Skeletal muscle tissue (tissue), 4 donors: ENCODE results near the gene CCSER1. TPM values are rescaled to one million over a fixed set of nuclear protein-coding genes. Genes with fewer than 3 reads are reported as not detected.

ENCODE experiments used
- H3K27ac ChIP-seq: one replicate; pipeline ENCODE4 v1.7.0; 2013; ENCODE audit warnings: mild to moderate bottlenecking, low read depth, low read length, inconsistent platforms
- H3K27me3 ChIP-seq, 3 donors: one replicate each; pipeline ENCODE4 v1.7.0; 2013; ENCODE audit warnings: low read length in 3 of 3; ENCODE audit not compliant: control insufficient read depth in 3 of 3, insufficient read depth in 3 of 3
- H3K36me3 ChIP-seq, 3 donors: one replicate each; pipeline ENCODE4 v1.7.0; 2013; ENCODE audit warnings: low read length in 3 of 3; ENCODE audit not compliant: control insufficient read depth in 3 of 3, insufficient read depth in 3 of 3
- H3K4me1 ChIP-seq, 3 donors: one replicate each; pipeline ENCODE4 v1.7.0; 2013; ENCODE audit warnings: low read length in 3 of 3, mild to moderate bottlenecking in 3 of 3; ENCODE audit not compliant: control insufficient read depth in 3 of 3, insufficient read depth in 3 of 3
- H3K4me3 ChIP-seq, 3 donors: one replicate each; pipeline ENCODE4 v1.7.0; 2013; ENCODE audit warnings: low read length in 3 of 3
- H3K9ac ChIP-seq, 3 donors: one replicate each; pipeline ENCODE4 v1.7.0; 2013; ENCODE audit warnings: low read length in 3 of 3, mild to moderate bottlenecking in 3 of 3, moderate library complexity in 2 of 3, low read depth in 1 of 3
- H3K9me3 ChIP-seq, 3 donors: one replicate each; pipeline ENCODE4 v1.7.0; 2013; ENCODE audit warnings: low read length in 3 of 3; ENCODE audit not compliant: control insufficient read depth in 3 of 3
- total RNA-seq: library from RNA; depleted of rRNA; stranded (reverse); fragments of >200 nt; gene quantifications from one replicate; pipeline ENCODE4 v1.2.3, GENCODE V29; 2014
- donor health status: Osteomylitis.

CCSER1 gene
- total RNA-seq, result 1.0 TPM

DNA sequence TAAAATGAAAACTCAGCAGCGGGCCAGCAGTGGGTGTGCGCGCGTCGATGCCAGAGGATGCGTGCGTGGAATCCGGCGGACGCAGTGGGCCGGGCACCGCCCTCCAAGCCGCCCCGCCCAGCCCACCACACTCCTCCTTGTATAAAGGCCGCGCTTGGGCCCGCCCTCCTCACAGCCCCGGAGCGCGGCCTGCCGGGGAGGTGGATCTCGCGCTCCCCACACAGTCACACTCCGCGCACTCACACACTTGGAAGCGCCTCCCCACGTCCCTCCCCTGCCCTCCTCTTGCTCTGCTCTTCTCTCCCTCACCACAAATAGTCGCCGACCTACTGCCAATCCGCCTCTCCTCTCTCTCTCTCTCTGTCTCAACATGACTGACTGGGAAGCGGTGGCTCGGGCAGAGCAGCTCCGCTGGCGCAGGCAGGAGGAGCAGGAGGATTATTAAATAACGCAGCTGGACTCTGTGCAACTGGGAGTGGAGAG is at the start of gene CCSER1:
CCSER1 (plus strand) TSS at position 172 of the 483 bp plus-strand sequence.
- no peak within 1 kb of the TSS for H3K27ac ChIP-seq
- H3K27me3 ChIP-seq, result peaks cover 0 to 2% (median 0%) of the 10 kb centered on the region in 3 donors
- H3K9me3 ChIP-seq, result no peaks in the 10 kb centered on the region
- peak within 1 kb of the TSS; percentile 71 to 75 (median 73) for H3K4me3 ChIP-seq
- peaks cover 2 to 9% (median 6%) of the 10 kb centered on the region in 3 donors for H3K4me1 ChIP-seq
- H3K9ac ChIP-seq, result peak within 1 kb of the TSS; percentile 14 to 68 (median 43)
- H3K36me3 ChIP-seq, result no peaks in the 10 kb centered on the region

DNA sequence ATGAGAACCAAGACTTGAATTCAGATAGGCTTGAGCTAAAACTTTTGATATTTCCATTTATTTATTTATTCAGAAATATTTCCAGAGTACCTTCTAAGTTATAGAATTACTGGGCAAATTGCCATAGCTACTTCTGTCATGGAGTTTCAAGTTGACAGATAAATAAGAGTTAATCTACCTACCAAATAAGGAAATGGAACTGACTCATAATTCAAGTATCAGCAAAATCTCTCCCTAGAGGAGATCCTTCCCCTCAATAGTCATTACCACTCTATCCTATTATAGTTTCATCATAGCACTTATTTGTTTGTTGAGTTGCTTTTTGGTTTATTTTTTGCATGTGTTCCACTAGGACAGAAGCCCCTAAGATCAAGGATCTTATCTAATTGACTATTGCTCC is 48.8 kb upstream of the CCSER1 start:
- no peaks in the 10 kb centered on the region for H3K36me3 ChIP-seq
- no peak overlapping the region for H3K9ac ChIP-seq
- no peak overlapping the region for H3K27ac ChIP-seq
- H3K9me3 ChIP-seq, result peaks cover 0 to 3% (median 0%) of the 10 kb centered on the region in 3 donors
- H3K4me3 ChIP-seq, result no peak overlapping the region
- H3K4me1 ChIP-seq, result no peaks in the 10 kb centered on the region
- H3K27me3 ChIP-seq, result peaks cover 0 to 3% (median 0%) of the 10 kb centered on the region in 3 donors

DNA sequence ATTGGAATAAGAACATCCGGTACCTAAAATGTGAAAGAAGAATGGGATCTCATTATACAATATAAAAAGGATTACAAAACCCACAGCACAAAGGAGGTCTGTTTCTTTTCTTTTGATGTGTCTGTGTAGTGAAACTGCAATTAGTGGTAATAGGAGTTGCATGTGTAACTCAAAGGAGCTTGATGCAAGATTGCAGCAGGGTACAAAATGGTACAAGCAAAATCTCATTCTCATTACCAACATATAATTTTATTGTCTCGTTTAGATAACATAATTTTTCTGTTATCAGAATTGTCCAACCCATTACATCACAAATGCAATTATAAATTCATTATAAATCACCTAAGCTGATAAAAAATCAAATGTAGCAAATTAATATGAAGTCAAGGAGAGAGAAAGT is 47.1 kb upstream of the CCSER1 start:
- no peak overlapping the region for H3K27ac ChIP-seq
- no peak overlapping the region for H3K9ac ChIP-seq
- no peaks in the 10 kb centered on the region for H3K4me1 ChIP-seq
- peaks cover 0 to 3% (median 0%) of the 10 kb centered on the region in 3 donors for H3K9me3 ChIP-seq
- H3K27me3 ChIP-seq, result no peaks in the 10 kb centered on the region
- H3K4me3 ChIP-seq, result no peak overlapping the region
- no peaks in the 10 kb centered on the region for H3K36me3 ChIP-seq

DNA sequence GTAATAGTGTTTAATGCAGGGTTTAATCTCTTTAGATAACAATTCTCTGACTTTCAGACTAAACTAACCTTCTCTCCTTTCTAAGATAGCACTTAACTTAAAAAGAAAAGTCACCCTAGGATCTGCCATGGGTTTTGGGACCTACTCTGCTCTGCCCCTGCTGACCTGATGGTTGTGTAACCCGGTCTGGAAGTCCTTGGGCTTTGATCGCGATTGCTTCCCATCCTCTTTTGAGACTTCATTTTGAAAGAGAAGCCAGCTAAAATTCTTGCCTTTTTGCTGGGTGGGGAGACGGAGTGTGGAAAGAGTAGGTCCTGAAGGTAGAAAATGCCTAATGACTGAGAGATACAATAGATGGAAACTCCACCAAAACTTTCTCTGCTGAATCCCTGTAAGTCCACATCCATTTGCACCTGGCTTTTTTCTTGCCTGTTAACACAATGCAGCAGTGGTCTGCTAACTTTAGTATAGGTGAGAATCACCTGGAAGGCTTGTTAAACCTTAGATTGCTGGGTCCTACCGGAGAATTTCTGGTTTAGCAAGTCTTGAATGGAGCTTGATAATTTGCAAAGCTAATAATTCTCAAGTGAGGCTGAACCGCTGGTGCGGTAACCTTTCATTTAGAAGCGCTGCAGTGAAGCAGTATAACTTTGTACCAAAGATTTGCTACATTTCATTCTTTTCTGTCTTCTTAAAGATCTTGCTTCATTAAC is 45.6 kb upstream of the CCSER1 start:
- no peaks in the 10 kb centered on the region for H3K27me3 ChIP-seq

DNA sequence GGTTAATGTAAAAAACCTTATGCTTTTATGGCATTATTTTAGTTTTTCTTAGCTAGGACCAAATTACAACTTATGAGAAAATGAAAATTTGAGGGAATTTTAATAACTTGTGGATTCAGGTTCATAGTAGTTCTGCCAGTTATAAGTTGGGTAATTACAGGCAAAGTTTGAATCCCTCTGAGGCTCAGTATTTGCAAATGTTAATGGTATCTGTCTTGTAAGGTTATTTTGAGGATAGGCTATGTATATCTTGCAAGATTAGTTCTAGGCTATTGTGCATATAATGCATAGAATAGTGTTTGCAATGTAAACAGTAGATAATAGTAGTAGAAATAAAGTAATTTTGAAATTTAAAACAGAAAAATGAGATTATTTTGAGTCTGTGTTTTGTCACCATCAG is 44.7 kb upstream of the CCSER1 start:
- no peak overlapping the region for H3K9ac ChIP-seq
- no peaks in the 10 kb centered on the region for H3K9me3 ChIP-seq
- no peaks in the 10 kb centered on the region for H3K27me3 ChIP-seq
- H3K4me1 ChIP-seq, result no peaks in the 10 kb centered on the region
- no peak overlapping the region for H3K27ac ChIP-seq
- no peak overlapping the region for H3K4me3 ChIP-seq
- no peaks in the 10 kb centered on the region for H3K36me3 ChIP-seq

More for the DNA sequence above, 45.6 kb upstream of the CCSER1 start:
- no peaks in the 10 kb centered on the region for H3K36me3 ChIP-seq
- no peak overlapping the region for H3K27ac ChIP-seq
- no peak overlapping the region for H3K4me3 ChIP-seq
- no peaks in the 10 kb centered on the region for H3K9me3 ChIP-seq
- H3K9ac ChIP-seq, result no peak overlapping the region
- no peaks in the 10 kb centered on the region for H3K4me1 ChIP-seq

DNA sequence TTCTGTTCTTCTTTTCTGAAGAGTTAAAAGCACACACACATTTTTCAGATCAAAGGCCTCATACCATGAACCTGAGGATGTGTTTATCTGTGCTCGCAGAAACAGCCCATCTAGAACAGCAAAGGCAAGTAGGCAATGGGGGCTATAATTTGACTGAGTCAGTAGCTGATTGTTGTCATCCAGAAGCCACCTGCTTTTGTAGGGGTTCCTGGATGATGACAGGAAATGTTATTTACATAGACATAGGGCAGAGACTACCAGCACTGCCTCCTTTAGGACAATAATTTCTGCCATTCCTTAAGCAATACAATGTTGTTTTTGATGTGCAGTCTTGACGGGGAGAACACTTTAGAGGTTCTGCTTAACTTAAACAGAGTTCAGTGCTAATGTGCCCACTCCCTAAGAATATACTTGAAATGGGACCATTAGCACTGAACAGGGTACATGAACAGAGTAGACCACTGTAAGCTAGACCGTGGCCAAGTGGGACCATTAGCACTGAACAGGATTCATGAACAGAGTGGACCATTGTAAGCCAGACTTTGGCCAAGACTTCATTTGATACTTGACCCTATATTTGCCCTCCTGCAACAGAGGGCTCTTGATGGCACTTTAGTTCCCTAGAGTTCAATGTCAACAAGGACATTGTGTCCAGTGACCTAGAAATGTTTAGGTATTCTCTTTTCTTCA is 42.8 kb upstream of the CCSER1 start:
- H3K9me3 ChIP-seq, result no peaks in the 10 kb centered on the region

DNA sequence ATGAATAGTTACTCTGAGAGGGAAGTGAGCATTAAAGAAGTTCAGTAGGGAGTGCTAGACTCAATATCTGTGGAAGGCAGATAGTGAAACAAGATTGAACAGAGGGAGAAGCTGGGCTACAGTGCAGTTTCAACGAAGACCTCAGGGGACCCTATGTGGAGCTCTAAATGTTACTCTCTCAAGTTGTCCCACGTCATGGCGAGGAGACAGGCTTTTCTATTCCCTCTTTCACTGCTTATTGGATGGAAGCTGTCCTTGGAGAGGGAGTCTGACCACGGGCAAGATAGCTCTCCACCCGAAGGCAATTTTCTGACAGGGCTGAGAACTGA is 42.3 kb upstream of the CCSER1 start:
- H3K4me3 ChIP-seq, result no peak overlapping the region
- H3K4me1 ChIP-seq, result no peaks in the 10 kb centered on the region
- no peaks in the 10 kb centered on the region for H3K36me3 ChIP-seq
- no peak overlapping the region for H3K9ac ChIP-seq
- no peak overlapping the region for H3K27ac ChIP-seq
- H3K27me3 ChIP-seq, result no peaks in the 10 kb centered on the region
- H3K9me3 ChIP-seq, result no peaks in the 10 kb centered on the region

More for the DNA sequence above, 42.8 kb upstream of the CCSER1 start:
- H3K27me3 ChIP-seq, result no peaks in the 10 kb centered on the region
- H3K4me3 ChIP-seq, result no peak overlapping the region
- no peaks in the 10 kb centered on the region for H3K36me3 ChIP-seq
- no peak overlapping the region for H3K9ac ChIP-seq
- no peak overlapping the region for H3K27ac ChIP-seq
- no peaks in the 10 kb centered on the region for H3K4me1 ChIP-seq

DNA sequence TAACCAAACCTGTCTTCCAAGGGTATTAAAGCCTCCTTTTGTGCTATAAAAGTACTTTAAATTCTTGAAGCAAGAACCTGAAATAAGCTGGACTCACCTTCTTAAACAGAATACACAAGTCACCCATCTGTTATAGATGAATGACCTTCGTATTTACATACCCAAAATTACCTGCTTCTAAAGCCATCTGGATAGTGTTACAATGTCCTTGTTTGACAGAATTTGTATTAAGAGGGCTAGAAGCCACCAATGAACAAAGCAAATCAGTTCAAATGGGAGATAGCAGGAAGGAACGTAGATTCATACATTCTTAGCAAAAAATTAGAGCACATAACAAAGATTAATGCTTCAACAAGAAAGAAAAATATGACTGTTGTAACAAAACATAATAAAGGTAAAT is 33.7 kb upstream of the CCSER1 start:
- Histone ChIP-seq H3K36me3 (no peaks in the 10 kb centered on the region), H3K4me1 (no peaks in the 10 kb centered on the region), H3K27ac (no peak overlapping the region), H3K9me3 (no peaks in the 10 kb centered on the region), H3K27me3 (no peaks in the 10 kb centered on the region), H3K9ac (no peak overlapping the region), H3K4me3 (no peak overlapping the region)

DNA sequence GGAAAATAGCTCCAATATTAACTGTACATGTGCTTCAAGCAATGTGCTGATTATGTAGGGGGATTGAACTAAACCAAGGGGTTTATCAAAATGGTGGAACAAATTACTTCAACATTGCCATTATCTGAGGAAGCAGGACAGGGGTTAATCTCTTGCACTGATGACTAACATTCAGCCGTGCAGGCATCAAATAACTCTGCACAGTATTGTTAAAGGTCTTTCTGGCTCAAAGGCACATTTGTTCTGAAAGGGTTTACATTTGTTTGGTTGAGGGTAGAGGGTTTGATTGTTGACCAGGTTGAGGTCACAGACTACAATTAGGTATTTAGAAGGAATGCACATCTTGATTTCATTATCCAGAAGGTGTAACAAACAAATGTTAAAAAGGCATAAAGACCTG is 32.2 kb upstream of the CCSER1 start:
- Histone ChIP-seq H3K4me1 (no peaks in the 10 kb centered on the region), H3K9me3 (no peaks in the 10 kb centered on the region), H3K27ac (no peak overlapping the region), H3K27me3 (no peaks in the 10 kb centered on the region), H3K4me3 (no peak overlapping the region), H3K36me3 (no peaks in the 10 kb centered on the region), H3K9ac (no peak overlapping the region)

DNA sequence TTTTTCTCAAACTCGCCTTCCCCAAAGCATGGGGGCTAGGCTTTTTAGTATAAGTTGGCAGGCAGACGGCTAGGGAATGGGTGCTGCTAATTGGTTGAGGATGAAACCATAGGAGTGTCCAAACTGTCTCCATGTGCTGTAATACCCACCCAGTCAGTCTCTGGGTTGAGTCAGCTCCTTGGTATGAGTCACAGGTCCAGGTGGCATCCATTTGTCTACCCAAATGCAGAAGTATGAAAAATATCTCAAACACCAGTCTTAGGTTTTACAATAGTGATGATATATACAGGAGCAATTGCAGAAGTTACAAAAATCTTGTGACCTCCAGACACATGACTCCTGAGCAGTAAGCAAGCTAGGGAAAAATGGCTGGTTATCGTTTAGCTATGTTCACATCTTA is 27.4 kb upstream of the CCSER1 start:
- Histone ChIP-seq H3K4me1 (no peaks in the 10 kb centered on the region), H3K9ac (no peak overlapping the region), H3K36me3 (no peaks in the 10 kb centered on the region), H3K9me3 (no peaks in the 10 kb centered on the region), H3K4me3 (no peak overlapping the region), H3K27ac (no peak overlapping the region), H3K27me3 (no peaks in the 10 kb centered on the region)
